ENCODE results near the gene KIAA2012. TPM values are rescaled to one million over a fixed set of nuclear protein-coding genes. Genes with fewer than 3 reads are reported as not detected.

The KIAA2012 gene
- total and polyA plus RNA-seq, 2 donors (not counting 1 experiment from before 2014, with no cell fraction given): not detected

DNA sequence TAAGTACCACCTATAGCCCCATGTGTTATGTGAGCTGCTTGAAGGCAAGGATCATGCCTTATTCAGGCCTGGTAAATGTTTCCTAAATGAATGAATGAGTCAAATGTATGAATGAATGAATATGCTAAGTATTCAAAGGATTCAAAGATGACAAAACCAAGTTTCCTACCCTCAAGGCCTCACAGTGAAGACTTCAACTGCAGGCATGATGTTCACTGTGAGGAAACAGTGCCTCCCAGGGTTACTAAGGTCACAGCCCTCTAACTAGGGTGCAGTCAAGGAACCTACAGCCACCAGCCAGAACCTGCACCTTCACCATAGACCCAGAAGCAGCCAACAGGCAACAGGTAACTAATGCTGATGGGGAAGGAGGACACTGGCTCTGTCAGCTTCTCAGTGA, 96.1 kb downstream of the KIAA2012 start:
- Histone ChIP-seq H3K79me2 (ENCODE audit: control insufficient read depth, insufficient read depth, low read length) (no peaks in the 10 kb centered on the region), H3K9me3 (ENCODE audit: control extremely low read depth in 1 of 3, control insufficient read depth in 2 of 3, insufficient read depth in 1 of 3, low read length in 2 of 3) (no peaks in the 10 kb centered on the region), H3K9ac (ENCODE audit: low read length) (no peak overlapping the region), H3K4me2 (replicated peaks; ENCODE audit: low read depth, low read length, poor library complexity, severe bottlenecking) (no peak overlapping the region), H3K4me3 (ENCODE audit: control extremely low read depth in 1 of 5, extremely low read depth in 1 of 5, insufficient read depth in 1 of 5, low read depth in 2 of 5, low read length in 4 of 5) (no peak overlapping the region), H3K36me3 (replicated peaks in 1 of 2; ENCODE audit: control extremely low read depth in 1 of 2, control insufficient read depth in 1 of 2, extremely low read depth in 1 of 2, insufficient read depth in 2 of 2, low read length in 1 of 2) (no peaks in the 10 kb centered on the region), H3K27ac (ENCODE audit: low read length in 2 of 2) (no peak overlapping the region), H4K20me1 (ENCODE audit: control insufficient read depth, insufficient read depth, low read length, poor library complexity, severe bottlenecking) (no peaks in the 10 kb centered on the region), H3K4me1 (ENCODE audit: control insufficient read depth in 2 of 2, insufficient read depth in 2 of 2, low read length in 2 of 2) (peaks cover 15 to 16% of the 10 kb centered on the region in 2 donors), H3K27me3 (replicated peaks in 1 of 4; ENCODE audit: control extremely low read depth in 1 of 4, control insufficient read depth in 3 of 4, insufficient read depth in 4 of 4, low read length in 3 of 4) (peaks cover 0 to 3% (median 0%) of the 10 kb centered on the region in 4 experiments), H2AFZ (ENCODE audit: insufficient read depth, low read depth, low read length, poor library complexity, severe bottlenecking) (no peak overlapping the region)
- no peak overlapping the region for H3K4me3 Mint-ChIP-seq
- POLR2A ChIA-PET: no interaction called here
- TF ChIP-seq, protein P1, sequence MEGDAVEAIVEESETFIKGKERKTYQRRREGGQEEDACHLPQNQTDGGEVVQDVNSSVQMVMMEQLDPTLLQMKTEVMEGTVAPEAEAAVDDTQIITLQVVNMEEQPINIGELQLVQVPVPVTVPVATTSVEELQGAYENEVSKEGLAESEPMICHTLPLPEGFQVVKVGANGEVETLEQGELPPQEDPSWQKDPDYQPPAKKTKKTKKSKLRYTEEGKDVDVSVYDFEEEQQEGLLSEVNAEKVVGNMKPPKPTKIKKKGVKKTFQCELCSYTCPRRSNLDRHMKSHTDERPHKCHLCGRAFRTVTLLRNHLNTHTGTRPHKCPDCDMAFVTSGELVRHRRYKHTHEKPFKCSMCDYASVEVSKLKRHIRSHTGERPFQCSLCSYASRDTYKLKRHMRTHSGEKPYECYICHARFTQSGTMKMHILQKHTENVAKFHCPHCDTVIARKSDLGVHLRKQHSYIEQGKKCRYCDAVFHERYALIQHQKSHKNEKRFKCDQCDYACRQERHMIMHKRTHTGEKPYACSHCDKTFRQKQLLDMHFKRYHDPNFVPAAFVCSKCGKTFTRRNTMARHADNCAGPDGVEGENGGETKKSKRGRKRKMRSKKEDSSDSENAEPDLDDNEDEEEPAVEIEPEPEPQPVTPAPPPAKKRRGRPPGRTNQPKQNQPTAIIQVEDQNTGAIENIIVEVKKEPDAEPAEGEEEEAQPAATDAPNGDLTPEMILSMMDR (IDR thresholded peaks at IDR 0.05): no peak
- no peak for TF ChIP-seq EZH2 (IDR thresholded peaks at IDR 0.05; ENCODE audit: borderline replicate concordance, insufficient read depth, low read depth, low read length, poor library complexity, severe bottlenecking)
- no peaks in the 10 kb centered on the region for H3K9me3 Mint-ChIP-seq (ENCODE audit: insufficient read depth)
- ATAC-seq (ENCODE audit: low read depth): no peak
- H3K4me1 Mint-ChIP-seq: peaks cover 15% of the 10 kb centered on the region
- no peak for DNase-seq
- H3K27me3 Mint-ChIP-seq: peaks cover 4% of the 10 kb centered on the region
- CTCF ChIA-PET: interaction anchor here (0.7 to 0.9 kb wide), 2 partner anchors 9 to 10 kb away, joined by 3 to 4 read pairs; no protein-coding TSS in a partner anchor
- intact Hi-C loops (cut with micrococcal nuclease): no loop called here
- no peak overlapping the region for H3K27ac Mint-ChIP-seq

DNA sequence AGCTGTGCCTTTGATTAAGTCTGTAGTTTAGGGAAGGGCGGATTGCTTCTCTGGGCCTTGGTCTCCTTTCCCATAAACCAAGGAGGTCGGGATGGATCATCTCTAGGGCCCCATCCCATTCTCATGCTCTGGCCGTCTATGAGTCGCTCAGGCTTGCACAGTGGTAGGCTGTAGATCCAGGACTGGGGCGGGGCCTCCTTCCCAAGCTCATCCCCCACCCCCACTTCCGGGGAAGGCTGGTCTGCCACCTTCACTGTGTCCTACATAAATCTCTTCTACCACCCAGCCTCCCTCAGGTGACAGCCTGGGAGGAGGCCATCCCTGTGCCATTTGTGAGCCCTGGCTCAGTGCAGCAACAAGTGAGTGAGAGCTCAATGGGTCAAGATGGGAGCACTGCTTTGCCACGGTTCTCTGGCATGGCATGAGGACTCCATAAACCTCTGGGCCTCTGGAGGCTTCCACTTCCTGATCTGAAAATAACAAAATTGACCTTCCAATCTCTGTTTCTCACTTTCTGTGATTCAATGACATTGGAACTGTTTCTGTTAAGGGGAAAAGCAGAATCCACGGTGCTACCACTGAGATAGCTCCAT, 96.9 kb downstream of the KIAA2012 start:
- no peak for TF ChIP-seq EZH2 (IDR thresholded peaks at IDR 0.05; ENCODE audit: borderline replicate concordance, insufficient read depth, low read depth, low read length, poor library complexity, severe bottlenecking)
- TF ChIP-seq, protein P1 (IDR thresholded peaks at IDR 0.05): no peak
- no peaks in the 10 kb centered on the region for H3K9me3 Mint-ChIP-seq (ENCODE audit: insufficient read depth)
- DNase-seq (no peak), ATAC-seq (ENCODE audit: low read depth) (no peak)
- H3K27me3 Mint-ChIP-seq: peaks cover 4% of the 10 kb centered on the region
- H4K20me1 ChIP-seq (ENCODE audit: control insufficient read depth, insufficient read depth, low read length, poor library complexity, severe bottlenecking): no peaks in the 10 kb centered on the region
- H3K9ac ChIP-seq (ENCODE audit: low read length): no peak overlapping the region
- peaks cover 15% of the 10 kb centered on the region for H3K4me1 Mint-ChIP-seq
- intact Hi-C loops (cut with micrococcal nuclease): no loop called here
- 98% methylated on average over 8 of the region's 8 CpGs for WGBS (ENCODE audit: insufficient coverage)
- no peaks in the 10 kb centered on the region for H3K79me2 ChIP-seq (ENCODE audit: control insufficient read depth, insufficient read depth, low read length)
- no peak overlapping the region for H3K4me3 Mint-ChIP-seq
- H3K4me1 ChIP-seq (ENCODE audit: control insufficient read depth in 2 of 2, insufficient read depth in 2 of 2, low read length in 2 of 2): peaks cover 15 to 16% of the 10 kb centered on the region in 2 donors
- H3K4me2 ChIP-seq (replicated peaks; ENCODE audit: low read depth, low read length, poor library complexity, severe bottlenecking): no peak overlapping the region
- no peaks in the 10 kb centered on the region for H3K36me3 ChIP-seq (replicated peaks in 1 of 2; ENCODE audit: control extremely low read depth in 1 of 2, control insufficient read depth in 1 of 2, extremely low read depth in 1 of 2, insufficient read depth in 2 of 2, low read length in 1 of 2)
- peaks cover 0 to 3% (median 0%) of the 10 kb centered on the region in 4 experiments for H3K27me3 ChIP-seq (replicated peaks in 1 of 4; ENCODE audit: control extremely low read depth in 1 of 4, control insufficient read depth in 3 of 4, insufficient read depth in 4 of 4, low read length in 3 of 4)
- no peak overlapping the region for H2AFZ ChIP-seq (ENCODE audit: insufficient read depth, low read depth, low read length, poor library complexity, severe bottlenecking)
- no peak overlapping the region for H3K4me3 ChIP-seq (ENCODE audit: control extremely low read depth in 1 of 5, extremely low read depth in 1 of 5, insufficient read depth in 1 of 5, low read depth in 2 of 5, low read length in 4 of 5)
- H3K9me3 ChIP-seq (ENCODE audit: control extremely low read depth in 1 of 3, control insufficient read depth in 2 of 3, insufficient read depth in 1 of 3, low read length in 2 of 3): no peaks in the 10 kb centered on the region
- H3K27ac ChIP-seq (ENCODE audit: low read length in 2 of 2): no peak overlapping the region
- POLR2A ChIA-PET: no interaction called here
- CTCF ChIA-PET: interaction anchor here (0.9 to 1.4 kb wide), 2 partner anchors 9 kb away, joined by 3 to 4 read pairs; no protein-coding TSS in a partner anchor
- H3K27ac Mint-ChIP-seq: no peak overlapping the region

All from B cell (primary cell).